ENCODE data around the gene BFSP1.

BFSP1 gene

GRCh38 chr20:17490501-17490900 lies 40.7 kb downstream of the BFSP1 start:
- ATAC-seq (ENCODE audit: low read depth) (no peak), DNase-seq (ENCODE audit: low spot score in 2 of 2) (no peak)
- H3K36me3 Mint-ChIP-seq, result no peaks in the 10 kb centered on the region
- H3K9me3 Mint-ChIP-seq, result peaks cover 1% of the 10 kb centered on the region
- no peaks in the 10 kb centered on the region for H3K4me1 Mint-ChIP-seq
- no peak overlapping the region for H3K4me3 Mint-ChIP-seq
- no peak overlapping the region for H3K27ac Mint-ChIP-seq
- peaks cover 1% of the 10 kb centered on the region for H3K27me3 Mint-ChIP-seq

GRCh38 chr20:17488916-17489600 lies 42.1 kb downstream of the BFSP1 start:
- DNase-seq (ENCODE audit: low spot score in 2 of 2) (no peak), ATAC-seq (ENCODE audit: low read depth) (no peak)
- peaks cover 1% of the 10 kb centered on the region for H3K9me3 Mint-ChIP-seq
- no peak overlapping the region for H3K27ac Mint-ChIP-seq
- H3K4me3 Mint-ChIP-seq, result no peak overlapping the region
- no peaks in the 10 kb centered on the region for H3K36me3 Mint-ChIP-seq
- peaks cover 1% of the 10 kb centered on the region for H3K27me3 Mint-ChIP-seq
- H3K4me1 Mint-ChIP-seq, result no peaks in the 10 kb centered on the region

- ATAC-seq (ENCODE audit: low read depth) (no peak), DNase-seq (ENCODE audit: low spot score in 2 of 2) (no peak)
- H3K9me3 Mint-ChIP-seq, result no peaks in the 10 kb centered on the region
- no peak overlapping the region for H3K27ac Mint-ChIP-seq
- no peaks in the 10 kb centered on the region for H3K4me1 Mint-ChIP-seq
- H3K27me3 Mint-ChIP-seq, result peaks cover 8% of the 10 kb centered on the region
- H3K4me3 Mint-ChIP-seq, result no peak overlapping the region
- no peaks in the 10 kb centered on the region for H3K36me3 Mint-ChIP-seq
Measured at GRCh38 chr20:17485017-17485416, 46.2 kb downstream of the BFSP1 start.

- H3K4me3 Mint-ChIP-seq, result no peak overlapping the region
- no peak overlapping the region for H3K27ac Mint-ChIP-seq
- no peaks in the 10 kb centered on the region for H3K36me3 Mint-ChIP-seq
- H3K4me1 Mint-ChIP-seq, result no peaks in the 10 kb centered on the region
- DNase-seq (ENCODE audit: low spot score in 2 of 2) (no peak), ATAC-seq (ENCODE audit: low read depth) (no peak)
- no peaks in the 10 kb centered on the region for H3K9me3 Mint-ChIP-seq
- peaks cover 8% of the 10 kb centered on the region for H3K27me3 Mint-ChIP-seq
Measured at GRCh38 chr20:17482536-17482935, 48.6 kb downstream of the BFSP1 start.

GRCh38 chr20:17481661-17482060 lies 49.5 kb downstream of the BFSP1 start:
- no peak overlapping the region for H3K27ac Mint-ChIP-seq
- peaks cover 8% of the 10 kb centered on the region for H3K27me3 Mint-ChIP-seq
- no peak for ATAC-seq (ENCODE audit: low read depth)
- H3K4me1 Mint-ChIP-seq, result no peaks in the 10 kb centered on the region
- H3K4me3 Mint-ChIP-seq, result no peak overlapping the region
- DNase-seq (ENCODE audit: low spot score in 2 of 2), result no peak
- no peaks in the 10 kb centered on the region for H3K9me3 Mint-ChIP-seq
- H3K36me3 Mint-ChIP-seq, result no peaks in the 10 kb centered on the region

- Mint-ChIP-seq H3K27me3 (peaks cover 8% of the 10 kb centered on the region), H3K4me1 (no peaks in the 10 kb centered on the region), H3K4me3 (no peak overlapping the region), H3K36me3 (no peaks in the 10 kb centered on the region), H3K27ac (no peak overlapping the region), H3K9me3 (no peaks in the 10 kb centered on the region)
- no peak for DNase-seq (ENCODE audit: low spot score in 2 of 2)
- ATAC-seq (ENCODE audit: low read depth), result no peak
Measured at GRCh38 chr20:17480696-17481095, 50.5 kb downstream of the BFSP1 start.

GRCh38 chr20:17479063-17479657 lies 52.0 kb downstream of the BFSP1 start:
- Mint-ChIP-seq H3K27ac (no peak overlapping the region), H3K9me3 (no peaks in the 10 kb centered on the region), H3K36me3 (no peaks in the 10 kb centered on the region), H3K4me1 (no peaks in the 10 kb centered on the region), H3K4me3 (no peak overlapping the region), H3K27me3 (peaks cover 10% of the 10 kb centered on the region)
- no peak for ATAC-seq (ENCODE audit: low read depth)
- DNase-seq (ENCODE audit: low spot score in 2 of 2), result no peak

- no peaks in the 10 kb centered on the region for H3K9me3 Mint-ChIP-seq
Measured at GRCh38 chr20:17473659-17474058, 57.5 kb downstream of the BFSP1 start.

GRCh38 chr20:17471606-17472187 lies 59.5 kb downstream of the BFSP1 start:
- Mint-ChIP-seq H3K4me3 (no peak overlapping the region), H3K27ac (no peak overlapping the region)
- no peak for DNase-seq (ENCODE audit: low spot score in 2 of 2)

More at GRCh38 chr20:17473659-17474058, 57.5 kb downstream of the BFSP1 start:
- ATAC-seq (ENCODE audit: low read depth) (no peak), DNase-seq (ENCODE audit: low spot score in 2 of 2) (no peak)
- Mint-ChIP-seq H3K27ac (no peak overlapping the region), H3K27me3 (peaks cover 2% of the 10 kb centered on the region), H3K36me3 (no peaks in the 10 kb centered on the region), H3K4me3 (no peak overlapping the region), H3K4me1 (no peaks in the 10 kb centered on the region)

GRCh38 chr20:17470973-17471372 lies 60.2 kb downstream of the BFSP1 start:
- DNase-seq (ENCODE audit: low spot score in 2 of 2) (no peak), ATAC-seq (ENCODE audit: low read depth) (no peak)
- Mint-ChIP-seq H3K9me3 (no peaks in the 10 kb centered on the region), H3K4me1 (no peaks in the 10 kb centered on the region), H3K27ac (no peak overlapping the region), H3K27me3 (peaks cover 7% of the 10 kb centered on the region), H3K36me3 (no peaks in the 10 kb centered on the region), H3K4me3 (no peak overlapping the region)

More at GRCh38 chr20:17471606-17472187, 59.5 kb downstream of the BFSP1 start:
- Mint-ChIP-seq H3K36me3 (no peaks in the 10 kb centered on the region), H3K4me1 (no peaks in the 10 kb centered on the region), H3K27me3 (peaks cover 4% of the 10 kb centered on the region), H3K9me3 (no peaks in the 10 kb centered on the region)
- ATAC-seq (ENCODE audit: low read depth), result no peak

GRCh38 chr20:17470521-17470920 lies 60.7 kb downstream of the BFSP1 start:
- Mint-ChIP-seq H3K27me3 (peaks cover 7% of the 10 kb centered on the region), H3K4me1 (no peaks in the 10 kb centered on the region), H3K4me3 (no peak overlapping the region), H3K9me3 (no peaks in the 10 kb centered on the region), H3K27ac (no peak overlapping the region), H3K36me3 (no peaks in the 10 kb centered on the region)
- ATAC-seq (ENCODE audit: low read depth), result no peak
- no peak for DNase-seq (ENCODE audit: low spot score in 2 of 2)

- no peak for ATAC-seq (ENCODE audit: low read depth)
- H3K27me3 Mint-ChIP-seq, result peaks cover 5% of the 10 kb centered on the region
- no peak for DNase-seq (ENCODE audit: low spot score in 2 of 2)
- no peak overlapping the region for H3K4me3 Mint-ChIP-seq
- H3K4me1 Mint-ChIP-seq, result no peaks in the 10 kb centered on the region
- no peaks in the 10 kb centered on the region for H3K36me3 Mint-ChIP-seq
- H3K9me3 Mint-ChIP-seq, result no peaks in the 10 kb centered on the region
- no peak overlapping the region for H3K27ac Mint-ChIP-seq
Measured at GRCh38 chr20:17469246-17470030, 61.7 kb downstream of the BFSP1 start.

GRCh38 chr20:17468073-17468840 lies 62.9 kb downstream of the BFSP1 start:
- Mint-ChIP-seq H3K27ac (no peak overlapping the region), H3K36me3 (no peaks in the 10 kb centered on the region), H3K27me3 (peaks cover 5% of the 10 kb centered on the region), H3K4me1 (no peaks in the 10 kb centered on the region), H3K9me3 (no peaks in the 10 kb centered on the region), H3K4me3 (no peak overlapping the region)
- DNase-seq (ENCODE audit: low spot score in 2 of 2) (no peak), ATAC-seq (ENCODE audit: low read depth) (no peak)

Measured in memory B cell (primary cell).